SKM-1 treated with dmso at 0.1 percent for 144 hours (cell line): ENCODE results near the gene SSH2.

Experiments used
- DNase-seq: peaks from one replicate; lab custom pipeline; 2025; ENCODE audit not compliant: unreplicated experiment; lab: John Stamatoyannopoulos, UW

SSH2 gene

DNA sequence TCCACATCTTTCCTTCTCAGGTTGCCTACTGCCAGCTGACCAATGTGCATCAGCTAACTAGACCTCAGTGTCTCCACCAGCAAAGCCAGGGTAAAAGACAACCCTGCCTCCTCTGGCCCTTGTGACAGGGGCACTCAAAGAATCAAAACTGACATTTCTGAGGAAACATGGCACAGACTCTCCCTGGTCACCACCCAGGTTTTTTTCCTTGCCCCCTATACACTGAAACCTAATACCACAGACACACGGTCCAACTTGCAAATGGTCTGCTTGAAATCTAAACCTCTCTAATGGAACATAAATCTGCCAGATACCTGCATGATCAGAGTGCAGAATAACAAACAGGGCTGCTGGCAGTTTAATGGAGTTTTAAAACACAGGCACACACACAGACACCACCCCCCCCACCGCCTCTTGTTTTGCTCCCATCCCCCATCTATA, 287.8 kb downstream of the SSH2 start:
- DNase-seq: no peak

DNA sequence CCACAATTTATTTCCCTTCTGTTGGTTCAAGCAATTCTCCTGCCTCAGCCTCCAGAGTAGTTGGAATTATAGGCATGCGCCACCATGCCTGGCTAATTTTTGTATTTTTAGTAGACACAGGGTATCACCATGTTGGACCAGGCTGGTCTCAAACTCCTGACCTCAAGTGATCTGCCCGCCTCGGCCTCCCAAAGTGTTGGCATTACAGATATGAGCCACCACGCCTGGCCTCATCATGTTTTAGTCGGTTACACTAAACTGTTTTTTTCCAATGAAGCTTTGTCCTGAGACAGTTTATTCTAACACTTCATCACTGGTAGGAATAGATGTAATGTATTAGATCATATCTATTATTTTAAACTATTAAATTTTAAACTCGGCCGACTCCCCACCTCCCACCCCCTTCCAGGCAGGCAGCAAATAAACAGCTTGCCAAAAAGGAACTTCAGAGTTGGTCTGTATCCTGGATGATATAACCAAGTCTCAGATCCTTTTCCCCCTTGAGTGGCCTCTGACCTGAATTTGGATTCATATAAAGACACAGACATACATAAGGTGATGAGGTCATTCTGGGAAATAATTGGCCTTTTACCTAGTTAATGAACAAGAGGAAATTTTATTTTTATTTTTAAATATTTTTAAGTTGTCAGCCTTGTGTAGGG, 288.9 kb downstream of the SSH2 start:
- DNase-seq: no peak

DNA sequence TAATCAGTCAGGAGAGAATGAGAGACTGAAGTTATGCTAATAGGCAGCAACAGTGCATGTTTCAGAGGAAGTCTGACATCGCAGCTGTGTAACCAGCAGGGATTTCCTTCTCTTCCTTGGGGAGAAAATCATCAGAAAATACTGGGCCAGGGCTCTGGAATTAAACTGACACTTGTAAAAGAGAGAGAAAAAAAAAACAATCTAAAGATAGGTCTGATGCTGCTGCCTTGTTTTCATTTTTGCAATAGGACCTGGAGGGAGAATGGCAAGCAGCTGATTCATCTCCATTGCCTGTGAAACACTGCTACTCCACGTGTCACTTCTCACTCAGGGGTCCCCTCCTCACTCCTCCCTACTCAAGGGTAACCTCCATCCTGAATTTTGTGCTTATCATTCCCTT, 289.6 kb downstream of the SSH2 start:
- DNase-seq: no peak

DNA sequence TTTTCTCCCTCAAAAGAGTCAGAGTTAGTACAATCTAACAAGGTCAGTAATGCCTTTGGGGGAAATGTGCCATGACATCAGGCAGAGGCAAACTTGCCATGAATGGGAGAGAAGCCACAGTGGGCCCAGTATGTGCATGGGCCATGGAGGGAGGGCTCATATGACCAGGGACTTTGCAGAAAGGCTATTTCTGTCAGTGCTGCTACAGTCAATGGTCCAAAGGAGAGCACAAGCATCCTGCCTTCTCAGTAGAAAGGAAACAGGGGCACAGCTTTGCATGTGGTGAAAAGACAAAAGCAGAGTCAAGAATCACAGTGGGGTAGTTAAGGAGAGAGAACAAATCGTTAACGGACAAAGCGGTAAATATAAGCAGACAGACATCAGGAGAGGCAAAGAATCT, 296.1 kb downstream of the SSH2 start:
- no peak for DNase-seq

DNA sequence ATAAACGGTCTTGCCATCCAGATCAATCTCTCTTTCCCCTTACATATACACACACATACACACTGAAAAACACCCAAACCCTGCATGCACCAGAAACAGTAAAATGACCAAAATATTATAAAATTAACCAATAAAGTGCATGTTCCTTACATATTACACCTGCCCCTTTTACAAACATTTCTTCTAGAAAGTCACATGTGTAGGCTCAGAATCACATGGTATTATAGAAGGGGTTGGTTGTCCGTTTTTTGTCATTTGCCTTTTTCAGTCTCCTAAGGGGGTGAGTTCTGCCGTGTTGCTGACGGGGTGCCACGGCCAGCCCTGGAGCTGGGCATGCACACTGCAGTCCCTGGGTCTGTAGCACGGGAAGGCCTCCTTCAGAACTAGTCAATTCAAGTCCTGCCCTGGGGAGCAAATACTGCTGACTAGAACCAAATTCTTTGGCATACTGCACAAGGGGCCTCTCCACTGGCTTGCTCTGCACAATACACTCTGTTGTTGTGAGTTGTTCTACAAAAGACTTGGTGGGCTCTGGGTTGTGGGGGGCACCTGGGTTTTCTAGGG, 299.3 kb downstream of the SSH2 start:
- no peak for DNase-seq

DNA sequence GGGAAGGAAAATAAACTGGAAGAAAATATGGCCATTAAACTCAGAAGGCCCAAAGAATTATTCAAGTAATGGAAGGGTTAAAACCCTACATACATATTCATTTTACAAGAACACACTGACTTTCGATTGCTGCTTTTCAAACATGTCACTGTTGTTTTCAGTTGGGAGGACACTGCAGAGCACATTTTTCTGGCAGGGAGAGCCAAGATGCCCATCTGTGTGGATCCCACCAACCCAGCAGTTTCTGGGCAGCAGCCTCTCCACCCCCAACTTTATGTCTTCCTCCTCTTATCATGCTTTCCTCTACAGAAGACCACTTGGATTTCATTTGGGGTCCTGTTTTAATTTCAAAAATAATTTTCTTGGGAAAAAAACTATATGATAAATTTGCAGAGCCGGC, 300.2 kb downstream of the SSH2 start:
- DNase-seq: no peak

DNA sequence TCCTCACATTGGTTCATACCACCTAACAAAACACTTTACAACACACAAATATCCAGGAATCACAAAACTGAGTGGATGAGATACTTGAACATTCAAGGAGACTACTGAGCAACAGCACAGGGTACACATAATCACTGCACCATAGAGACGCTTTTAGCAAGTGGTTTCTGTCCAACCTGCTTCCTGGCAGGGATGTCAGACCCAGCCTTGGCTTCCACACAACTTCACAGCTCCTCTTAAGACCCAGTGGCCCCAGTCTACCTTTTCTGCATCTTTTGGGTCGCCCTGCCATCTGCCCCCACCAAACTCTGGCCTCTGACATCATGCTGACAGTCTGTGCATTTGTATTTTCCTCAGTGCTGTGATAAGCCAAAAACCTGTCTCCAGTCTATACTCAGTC, 301.4 kb downstream of the SSH2 start:
- no peak for DNase-seq

DNA sequence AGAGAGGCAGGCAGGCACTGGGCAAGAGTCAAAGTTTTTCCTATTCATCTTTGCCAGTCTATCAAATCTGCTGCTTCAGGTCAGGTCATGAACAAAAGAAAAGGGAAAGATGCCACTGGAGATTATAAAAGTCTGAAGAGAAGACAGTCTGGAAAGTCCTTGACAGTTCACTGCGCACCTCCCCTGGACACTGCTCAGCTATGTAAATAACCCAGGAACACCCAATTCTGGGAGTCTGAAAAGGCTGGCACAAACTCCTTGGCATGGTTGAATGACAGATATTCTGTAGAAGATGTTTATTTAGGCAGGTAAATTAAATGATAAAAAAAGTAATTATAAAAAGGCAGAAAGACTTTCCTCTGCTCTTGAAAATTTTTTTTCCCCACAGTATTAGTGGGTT, 302.1 kb downstream of the SSH2 start:
- no peak for DNase-seq

DNA sequence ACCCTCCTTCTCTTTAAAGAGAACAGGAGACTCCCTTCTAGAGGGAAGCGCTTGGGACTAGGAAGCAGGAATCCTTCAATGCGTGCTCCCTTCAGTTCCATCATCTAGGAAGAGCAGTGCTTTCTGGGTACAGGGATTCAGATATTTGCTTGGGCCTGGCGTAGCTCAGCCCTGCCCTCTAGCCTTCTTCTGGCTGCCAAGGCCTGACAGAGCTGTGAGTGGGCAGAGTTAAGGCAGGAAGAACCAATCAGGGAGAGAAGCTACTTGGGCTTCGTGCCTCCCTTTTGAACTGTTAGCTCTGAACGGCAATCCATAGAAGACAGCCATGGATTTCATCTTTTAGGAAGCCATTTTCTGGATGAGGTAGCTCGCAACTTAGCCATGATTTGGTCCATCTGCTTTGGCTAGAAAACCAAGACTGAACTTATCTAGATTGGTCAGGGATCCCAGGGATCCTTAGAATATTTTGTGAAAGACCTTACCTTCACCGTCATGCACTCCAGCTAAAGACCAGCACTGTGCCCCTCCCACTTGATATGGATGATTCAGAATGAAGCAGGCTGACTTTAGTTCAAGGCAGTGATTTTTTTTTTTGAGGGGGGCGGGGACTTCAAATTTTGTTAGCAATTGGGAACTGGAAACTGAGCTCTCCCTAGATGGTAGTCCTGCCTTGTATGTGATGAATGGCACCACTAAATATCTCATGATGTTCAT, 304.8 kb downstream of the SSH2 start:
- no peak for DNase-seq

DNA sequence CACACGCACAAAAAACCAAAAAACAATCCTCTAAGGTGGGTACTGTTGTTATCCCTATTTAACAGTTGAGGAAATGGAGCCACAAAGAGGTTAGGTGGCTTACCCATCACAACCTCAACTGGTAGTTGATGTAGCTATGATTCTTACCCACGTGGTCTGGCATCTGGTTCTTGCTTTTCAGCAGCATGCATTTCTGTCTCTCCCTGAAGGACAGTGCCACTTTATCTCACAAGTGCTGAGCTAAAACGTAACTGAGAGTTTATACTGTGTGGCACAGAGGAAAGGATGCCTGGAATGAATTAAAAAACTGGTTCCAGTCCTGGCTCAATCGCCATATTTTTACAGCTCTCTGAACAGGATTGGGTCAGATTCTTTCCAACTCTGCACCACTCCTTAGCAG, 305.4 kb downstream of the SSH2 start:
- no peak for DNase-seq

DNA sequence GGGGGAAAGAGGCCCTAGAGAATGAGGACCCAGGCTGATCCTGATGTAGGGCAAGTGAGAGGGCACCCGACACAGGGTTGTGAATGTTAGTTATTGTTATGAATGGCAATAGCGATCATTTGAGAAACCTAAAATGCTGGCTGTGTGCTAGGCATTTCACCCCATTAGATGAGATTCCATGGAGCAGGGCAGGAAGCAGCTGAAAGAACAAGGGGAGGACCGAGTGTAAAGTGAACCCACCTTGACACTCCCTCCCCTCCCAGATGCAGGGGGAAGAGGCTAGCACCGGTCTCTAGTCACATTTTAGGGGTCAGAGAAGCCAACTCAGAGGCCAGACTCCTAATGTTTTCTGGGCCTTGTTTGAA, 306.8 kb downstream of the SSH2 start:
- no peak for DNase-seq

DNA sequence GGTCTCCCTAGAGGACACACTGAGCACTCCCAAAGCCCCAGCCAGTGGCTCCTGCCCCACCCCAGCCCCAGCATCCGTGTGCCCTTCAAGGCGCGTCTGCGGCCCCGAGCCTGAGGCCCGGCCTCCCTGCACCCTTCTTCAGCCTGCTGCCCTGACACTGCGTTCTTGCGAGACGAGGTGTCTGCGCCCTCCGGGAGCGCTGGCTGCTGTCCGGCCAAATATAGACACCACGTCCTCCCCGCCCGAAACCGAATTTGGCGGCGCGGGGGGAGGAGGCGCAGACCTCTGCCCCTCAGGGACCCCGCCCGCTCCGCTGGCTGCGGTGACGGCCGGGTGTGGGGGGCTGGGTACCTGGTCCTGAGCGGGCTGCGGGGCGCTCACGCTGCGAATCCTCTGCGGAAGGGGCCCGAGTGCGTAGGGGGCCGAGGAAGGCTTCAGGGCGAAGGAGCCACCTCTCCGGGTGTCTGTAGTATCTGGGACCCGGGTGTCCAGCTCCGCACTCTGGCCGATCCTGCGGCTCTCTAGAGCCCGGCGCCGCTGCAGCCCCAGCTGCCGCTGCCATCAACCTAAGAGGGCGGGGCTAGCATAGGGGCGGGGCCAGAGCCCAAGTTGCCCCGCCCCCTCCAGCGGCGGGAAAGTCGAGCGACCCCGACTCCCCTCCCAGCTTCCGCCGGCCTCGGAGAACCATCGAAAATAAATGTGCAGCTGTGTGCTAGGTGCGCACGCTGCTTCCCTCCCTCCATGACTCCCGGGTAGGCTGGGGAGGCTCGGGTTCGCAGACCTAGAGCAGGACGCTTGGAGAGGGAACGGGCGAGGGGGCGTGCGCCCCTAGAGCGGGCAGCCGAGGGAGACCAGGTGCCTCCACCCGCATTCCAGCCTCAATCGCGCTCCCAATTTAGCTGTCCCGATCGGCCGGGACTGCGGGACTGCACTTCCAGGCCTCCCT, 307.4 kb downstream of the SSH2 start, which contains the start of gene CORO6:
Gene CORO6, minus strand, starts transcription at position 576 of the 946 bp plus-strand sequence. CDS start 1,491 bp downstream, outside the sequence.
- DNase-seq: peak; percentile 28

DNA sequence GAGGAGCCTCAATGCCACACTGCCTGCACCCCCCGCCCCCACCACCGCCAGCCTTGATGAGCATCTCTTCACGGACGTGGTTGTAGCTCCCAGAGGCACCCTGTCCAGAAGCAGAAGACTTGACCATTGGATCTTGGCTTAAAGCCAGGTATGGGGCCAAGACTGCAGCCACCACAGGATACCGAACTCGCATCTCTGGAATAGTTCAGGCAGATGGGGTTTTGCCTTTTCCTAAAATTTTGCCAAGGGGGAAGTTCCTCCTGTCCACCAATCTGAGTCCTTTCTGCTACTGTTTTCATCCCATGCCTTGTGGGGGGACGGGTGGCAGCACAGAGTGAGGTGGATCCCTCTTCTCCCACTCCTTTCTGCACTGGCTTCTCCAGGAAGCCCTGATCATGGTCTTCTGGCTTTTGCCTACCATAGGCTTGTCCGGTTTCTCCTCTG, 308.3 kb downstream of the SSH2 start:
- no peak for DNase-seq

DNA sequence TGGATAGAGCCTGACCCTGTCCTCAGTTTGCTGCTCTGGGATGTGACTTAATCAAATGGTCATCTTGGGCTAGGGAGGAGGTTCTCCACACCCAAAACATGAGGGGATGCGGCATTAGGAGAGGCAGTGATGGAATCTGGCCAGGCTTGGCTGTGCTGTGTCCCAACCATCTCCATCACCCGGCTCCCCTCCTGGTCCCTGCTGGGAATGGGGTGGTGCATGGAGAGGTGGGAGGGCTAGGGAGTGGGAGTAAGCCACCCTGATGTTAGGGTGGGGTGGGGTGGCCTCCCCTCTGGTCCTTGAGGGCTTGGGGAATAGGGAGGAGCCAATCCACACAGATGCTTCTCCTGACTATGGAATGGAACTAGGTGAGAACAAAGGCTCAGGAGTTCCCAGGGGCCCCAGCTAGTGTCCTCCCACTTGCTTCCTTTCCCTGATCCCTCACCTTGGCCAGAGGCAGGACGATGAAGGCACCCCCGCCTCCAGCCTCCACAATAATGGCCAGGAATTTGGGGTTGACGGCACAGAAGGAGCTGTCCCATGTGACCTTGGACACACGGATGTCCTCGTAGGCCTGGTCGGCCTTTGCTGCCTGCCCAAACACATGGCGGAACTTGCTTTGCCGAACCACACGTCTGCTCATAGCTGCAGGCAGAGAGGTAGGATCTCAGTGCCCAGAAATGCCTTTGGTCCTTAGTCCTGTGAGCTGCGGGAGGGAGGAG, 309.1 kb downstream of the SSH2 start:
- no peak for DNase-seq

DNA sequence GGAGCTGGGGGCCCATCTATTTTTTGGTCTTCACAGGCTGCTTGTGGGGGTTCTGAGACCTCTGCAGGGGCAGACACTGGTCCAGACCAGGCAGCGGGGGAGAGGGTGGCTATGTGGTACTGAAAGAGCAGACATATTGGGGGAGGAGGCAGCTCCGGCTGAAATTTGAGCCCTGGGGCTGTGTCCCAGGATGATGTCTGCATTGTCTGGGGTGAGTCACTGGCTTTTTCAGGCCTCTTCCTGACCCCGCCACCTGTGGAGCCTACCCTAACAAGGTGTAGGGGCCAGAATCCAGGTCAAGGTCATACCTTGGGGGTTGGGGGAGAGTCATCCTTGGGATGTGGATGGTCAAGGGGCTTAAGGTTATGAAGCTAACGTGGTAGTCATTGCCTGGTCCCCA, 309.8 kb downstream of the SSH2 start:
- DNase-seq: no peak

DNA sequence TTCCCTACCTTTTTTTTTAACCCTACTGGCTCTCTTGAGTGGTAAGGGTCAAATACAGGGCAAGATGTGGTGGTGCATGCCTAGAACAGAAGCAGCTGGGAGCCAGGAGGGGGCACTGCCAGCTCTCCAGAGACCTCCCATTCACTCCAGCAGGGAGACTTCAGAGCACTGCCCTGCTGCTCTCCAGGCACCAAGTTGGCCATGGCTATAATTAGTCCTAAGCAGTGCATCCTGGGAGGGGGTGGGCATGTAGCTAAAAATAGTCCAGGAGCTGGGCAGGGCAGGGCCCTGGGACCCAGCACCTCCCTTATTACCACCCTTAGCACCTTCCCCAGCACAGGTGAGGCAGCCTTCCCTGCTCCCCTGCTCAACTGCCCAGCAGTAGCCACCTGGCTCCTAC, 310.8 kb downstream of the SSH2 start:
- DNase-seq: no peak

DNA sequence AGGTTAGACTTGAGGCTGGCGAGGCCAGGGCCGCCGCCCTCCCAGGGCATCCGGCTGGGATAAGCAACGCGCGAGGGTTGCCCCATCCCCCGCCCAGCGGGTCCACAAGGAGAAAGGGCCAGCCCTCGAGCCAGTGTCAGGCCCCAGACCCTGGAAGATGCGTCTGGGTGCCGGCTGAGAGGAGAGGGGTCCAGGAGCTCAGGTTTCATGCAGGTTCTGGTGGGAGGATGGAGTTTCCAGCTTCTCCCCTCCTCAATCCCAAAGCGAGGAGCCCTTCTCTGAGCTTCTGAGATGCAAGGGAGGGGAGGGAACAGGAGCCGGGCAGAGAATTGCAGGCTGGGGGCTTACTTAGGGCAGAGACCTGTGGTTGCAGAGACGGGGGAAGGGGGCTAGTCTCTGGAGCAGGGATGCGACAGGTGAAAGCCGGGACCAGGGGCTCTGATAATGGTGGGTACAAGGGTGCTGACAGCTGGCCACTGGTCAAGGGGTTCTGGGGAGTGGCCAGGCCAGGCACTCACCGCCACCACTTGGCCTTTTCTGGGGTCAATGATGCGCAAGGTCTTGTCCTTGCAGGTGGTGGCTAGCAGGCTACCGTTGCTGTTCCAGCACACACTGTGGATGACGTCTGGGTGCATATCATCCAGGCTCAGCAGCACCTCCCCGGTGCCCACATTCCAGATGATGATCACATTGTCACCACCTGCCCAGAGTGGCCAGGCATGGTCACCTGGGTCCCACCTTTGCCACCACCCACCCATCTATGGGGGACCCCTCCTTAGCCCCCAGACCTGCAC, 311.6 kb downstream of the SSH2 start:
- DNase-seq: no peak

DNA sequence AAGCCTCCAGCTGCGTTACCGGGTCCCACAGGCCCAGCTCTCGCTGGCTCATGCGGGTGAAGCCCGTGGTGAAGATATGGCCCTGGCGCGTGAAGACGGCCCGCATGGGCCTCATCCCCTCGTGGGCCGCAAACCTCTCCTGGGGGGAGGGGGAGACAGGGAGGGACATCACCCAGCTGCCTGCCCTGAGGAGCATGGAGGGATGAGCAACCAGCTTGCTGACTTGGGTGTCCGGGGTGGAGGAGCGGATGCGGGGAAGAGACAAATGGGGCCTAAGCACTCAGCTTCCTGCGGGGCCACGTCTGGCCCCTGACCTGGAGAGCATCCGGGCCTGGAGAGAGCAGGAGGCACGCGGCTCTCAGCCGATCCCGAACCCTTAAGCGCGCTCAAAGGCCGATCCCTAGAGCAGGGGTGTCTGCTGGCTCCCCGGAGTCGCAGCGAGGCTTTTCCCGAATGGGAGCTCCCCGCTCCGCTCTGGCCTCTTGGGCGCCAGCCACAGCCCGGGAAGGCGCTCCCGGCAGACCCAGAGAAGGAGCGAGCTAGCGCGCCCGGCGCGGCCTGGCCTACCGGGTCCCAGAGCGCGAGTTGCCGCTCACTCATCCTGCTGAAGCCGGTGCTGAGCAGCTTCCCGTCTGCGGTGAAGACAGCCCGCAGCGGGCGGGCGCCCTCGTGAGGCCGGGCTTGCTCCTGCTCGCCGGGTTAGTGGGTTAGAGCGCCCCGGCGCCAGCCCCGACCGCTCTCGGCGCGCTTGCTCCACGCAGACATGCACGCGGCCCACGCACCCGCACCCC, 312.4 kb downstream of the SSH2 start:
- peak; percentile 68 for DNase-seq

DNA sequence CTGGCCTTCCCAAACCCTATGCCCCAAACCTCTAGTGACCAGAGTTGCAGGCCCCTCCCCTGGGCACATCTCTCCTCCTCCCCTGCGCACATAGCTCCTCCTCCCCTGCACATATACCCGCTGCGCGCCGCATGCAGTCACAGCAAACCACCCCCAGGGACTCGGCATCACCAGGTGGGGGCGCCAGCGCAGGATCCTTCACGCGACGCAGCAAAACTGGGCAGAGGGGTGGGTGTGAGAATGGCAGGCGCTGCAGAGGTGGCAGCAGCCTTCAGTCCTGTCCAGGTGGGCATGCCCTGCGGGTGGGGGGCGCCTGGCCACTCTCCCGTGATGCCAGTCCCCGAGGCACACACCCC, 312.9 kb downstream of the SSH2 start:
- peak; percentile 79 for DNase-seq
